ENCODE results near the gene B3GAT1.

DNA sequence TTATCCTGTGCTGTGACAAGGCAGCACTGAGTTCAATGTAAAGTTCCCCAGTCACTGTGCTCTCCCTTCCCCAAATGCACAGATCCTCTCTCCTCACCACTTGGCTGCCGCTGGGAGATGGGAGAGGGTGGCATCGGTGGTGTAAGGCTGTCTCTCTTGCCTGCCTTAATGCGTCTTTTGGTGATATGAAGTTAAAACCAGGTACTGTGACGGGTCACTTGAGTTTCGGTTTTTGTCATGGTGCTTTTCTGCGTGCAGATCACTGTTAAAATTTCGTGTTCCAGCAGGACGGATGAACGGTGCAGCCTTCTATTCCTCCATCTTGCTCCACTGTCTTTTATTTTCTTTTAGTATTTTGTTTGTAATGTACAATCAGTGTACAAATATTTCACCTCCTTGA is 61.7 kb downstream of the B3GAT1 start:
- TF ChIP-seq, protein P1, sequence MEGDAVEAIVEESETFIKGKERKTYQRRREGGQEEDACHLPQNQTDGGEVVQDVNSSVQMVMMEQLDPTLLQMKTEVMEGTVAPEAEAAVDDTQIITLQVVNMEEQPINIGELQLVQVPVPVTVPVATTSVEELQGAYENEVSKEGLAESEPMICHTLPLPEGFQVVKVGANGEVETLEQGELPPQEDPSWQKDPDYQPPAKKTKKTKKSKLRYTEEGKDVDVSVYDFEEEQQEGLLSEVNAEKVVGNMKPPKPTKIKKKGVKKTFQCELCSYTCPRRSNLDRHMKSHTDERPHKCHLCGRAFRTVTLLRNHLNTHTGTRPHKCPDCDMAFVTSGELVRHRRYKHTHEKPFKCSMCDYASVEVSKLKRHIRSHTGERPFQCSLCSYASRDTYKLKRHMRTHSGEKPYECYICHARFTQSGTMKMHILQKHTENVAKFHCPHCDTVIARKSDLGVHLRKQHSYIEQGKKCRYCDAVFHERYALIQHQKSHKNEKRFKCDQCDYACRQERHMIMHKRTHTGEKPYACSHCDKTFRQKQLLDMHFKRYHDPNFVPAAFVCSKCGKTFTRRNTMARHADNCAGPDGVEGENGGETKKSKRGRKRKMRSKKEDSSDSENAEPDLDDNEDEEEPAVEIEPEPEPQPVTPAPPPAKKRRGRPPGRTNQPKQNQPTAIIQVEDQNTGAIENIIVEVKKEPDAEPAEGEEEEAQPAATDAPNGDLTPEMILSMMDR (IDR thresholded peaks at IDR 0.05) = no peak
- no peak for TF ChIP-seq ZFX (IDR thresholded peaks at IDR 0.05; ENCODE audit: borderline replicate concordance)
